ENCODE data around the gene ARHGAP8.
"Not testable (repeated sequence)": the region's sequence is repeated elsewhere in the genome, so short reads cannot be mapped to it uniquely, and the experiment has no call there.

Gene ARHGAP8

DNA sequence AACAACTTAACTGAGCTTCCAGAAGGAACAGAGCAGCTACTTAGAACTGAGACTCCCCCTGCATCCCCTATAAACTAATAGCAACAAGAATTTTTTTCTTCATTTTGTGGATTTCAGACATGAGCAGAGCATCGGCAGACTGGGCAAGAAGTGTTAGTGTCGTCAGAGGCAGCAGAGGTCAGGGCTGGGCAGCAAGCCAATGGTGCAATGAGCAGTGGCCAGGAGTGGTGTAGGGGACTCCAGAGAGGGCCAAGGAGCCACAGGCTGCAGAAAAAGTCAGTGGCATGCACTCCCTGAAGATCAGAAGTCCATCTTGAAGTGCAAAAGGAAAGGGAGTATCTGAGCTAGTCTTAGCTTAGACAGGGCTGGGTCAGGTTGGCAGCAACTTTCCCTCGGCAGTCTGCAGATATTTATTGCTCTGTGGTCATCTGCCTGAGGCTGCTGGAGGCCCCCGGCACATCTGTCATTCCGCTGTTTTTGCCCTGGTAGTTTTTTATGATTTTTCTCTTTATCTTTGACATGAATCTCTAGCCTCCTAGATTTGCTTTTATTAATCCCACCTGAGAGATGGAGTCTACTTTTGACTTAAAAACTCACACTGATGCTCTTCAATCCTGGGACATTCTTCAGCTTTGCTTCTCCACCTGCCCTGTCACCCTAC lies 152.2 kb downstream of the ARHGAP8 start:
- in situ Hi-C loops (cut with MboI; ENCODE audit: low sequenced_read_pairs) = not testable (repeated sequence)

GRCh38 chr22:44906248-44906936 lies 154.0 kb downstream of the ARHGAP8 start:
- in situ Hi-C loops (cut with MboI; ENCODE audit: low sequenced_read_pairs) = no loop called here

GRCh38 chr22:44906999-44907644 lies 154.7 kb downstream of the ARHGAP8 start:
- in situ Hi-C loops (cut with MboI; ENCODE audit: low sequenced_read_pairs) = no loop called here

DNA sequence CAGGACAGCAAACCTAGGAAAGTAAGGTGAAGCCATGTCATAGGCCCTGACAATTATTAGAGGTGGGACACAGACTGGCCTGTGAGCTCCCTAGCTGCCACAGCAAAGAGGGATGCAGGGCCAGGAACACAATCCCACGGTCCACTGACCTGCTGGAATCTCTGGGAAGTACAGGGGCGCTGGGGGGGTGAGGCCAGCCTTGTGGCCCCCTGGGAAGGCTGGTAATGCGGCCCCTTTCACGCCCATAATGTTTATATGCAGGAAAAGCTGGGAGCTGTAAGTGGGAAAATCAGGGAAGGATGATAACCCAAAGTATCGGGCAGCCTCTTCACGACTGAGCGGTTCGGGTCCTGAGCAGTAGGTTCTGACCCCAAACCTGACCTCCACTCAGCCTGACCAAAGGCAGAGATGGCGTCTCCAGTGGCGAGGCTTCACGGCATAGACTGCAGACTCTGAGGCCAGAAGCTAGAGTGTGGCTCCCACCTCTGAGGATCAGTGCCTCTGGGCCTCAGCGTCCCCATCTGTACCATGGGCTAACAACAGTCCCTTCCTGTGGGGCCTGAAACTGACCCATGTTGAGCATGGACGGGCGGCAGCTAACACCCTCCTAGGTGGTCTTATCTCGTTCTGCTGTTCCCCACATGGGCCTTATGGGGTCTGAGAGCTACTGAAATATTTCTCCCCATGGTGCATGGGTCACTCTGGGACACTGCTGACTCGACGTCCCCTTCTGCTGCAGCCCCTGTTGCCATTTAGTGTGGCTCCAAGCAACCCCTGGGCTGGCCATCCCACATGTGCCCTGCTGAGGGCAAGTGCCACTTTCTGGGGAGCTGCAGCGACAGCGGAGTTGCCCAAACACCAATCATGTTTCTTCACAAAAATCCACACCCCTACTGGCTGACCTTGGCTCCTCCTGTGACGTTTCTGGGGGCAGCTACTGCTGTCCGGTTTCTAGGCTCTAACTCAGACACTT lies 155.7 kb downstream of the ARHGAP8 start:
- in situ Hi-C loops (cut with MboI; ENCODE audit: low sequenced_read_pairs) = no loop called here

GRCh38 chr22:44909241-44909640 lies 156.9 kb downstream of the ARHGAP8 start:
- in situ Hi-C loops (cut with MboI; ENCODE audit: low sequenced_read_pairs) = no loop called here
